HS-5 (cell line): ENCODE data around the gene RNGTT.
A peak's percentile ranks its signal among the peaks of the same experiment; 100 is the strongest.
"Not testable (repeated sequence)": the region's sequence is repeated elsewhere in the genome, so short reads cannot be mapped to it uniquely, and the experiment has no call there.

Source experiments
- DNase-seq: peaks from one replicate; pipeline ENCODE4 v3.0.0-alpha.2; 2012; ENCODE audit warnings: low read depth

Gene RNGTT

GRCh38 chr6:88963139-88964090 lies at the start of gene RNGTT:
RNGTT (minus strand) TSS chr6:88963618; CDS start chr6:88963409, 209 bp downstream.
- DNase-seq, result peak; percentile 83

- DNase-seq, result no peak
Measured at GRCh38 chr6:89011436-89011835, 48.0 kb upstream of the RNGTT start.

GRCh38 chr6:89010825-89011224 lies 47.4 kb upstream of the RNGTT start:
- no peak for DNase-seq

GRCh38 chr6:89009624-89010059 lies 46.2 kb upstream of the RNGTT start:
- DNase-seq, result no peak

- no peak for DNase-seq
Measured at GRCh38 chr6:89008815-89009374, 45.5 kb upstream of the RNGTT start.

GRCh38 chr6:89008001-89008814 lies 44.8 kb upstream of the RNGTT start:
- DNase-seq, result no peak

GRCh38 chr6:89007209-89008000 lies 44.0 kb upstream of the RNGTT start:
- no peak for DNase-seq

- no peak for DNase-seq
Measured at GRCh38 chr6:89002523-89002922, 39.1 kb upstream of the RNGTT start.

- DNase-seq, result no peak
Measured at GRCh38 chr6:88997327-88997726, 33.9 kb upstream of the RNGTT start.

GRCh38 chr6:88992741-88993552 lies 29.5 kb upstream of the RNGTT start:
- DNase-seq, result no peak

GRCh38 chr6:88989215-88989614 lies 25.8 kb upstream of the RNGTT start:
- DNase-seq, result no peak

- DNase-seq, result no peak
Measured at GRCh38 chr6:88987922-88988321, 24.5 kb upstream of the RNGTT start.

GRCh38 chr6:88985901-88986300 lies 22.5 kb upstream of the RNGTT start:
- no peak for DNase-seq

- no peak for DNase-seq
Measured at GRCh38 chr6:88984606-88985005, 21.2 kb upstream of the RNGTT start.

GRCh38 chr6:88984152-88984551 lies 20.7 kb upstream of the RNGTT start:
- no peak for DNase-seq

- DNase-seq, result no peak
Measured at GRCh38 chr6:88983532-88983931, 20.1 kb upstream of the RNGTT start.

GRCh38 chr6:88983129-88983528 lies 19.7 kb upstream of the RNGTT start:
- DNase-seq, result not testable (repeated sequence)

GRCh38 chr6:88982720-88983119 lies 19.3 kb upstream of the RNGTT start:
- peak; percentile 64 for DNase-seq

GRCh38 chr6:88975369-88975768 lies 12.0 kb upstream of the RNGTT start:
- no peak for DNase-seq

GRCh38 chr6:88972504-88973423 lies 9.3 kb upstream of the RNGTT start:
- DNase-seq, result no peak
